Panc1 (cell line): ENCODE measurements around the gene SORD. TPM values are rescaled to one million over a fixed set of nuclear protein-coding genes. Genes with fewer than 3 reads are reported as not detected.

ENCODE experiments used
- ATAC-seq: fragments of 200-7000 bp; cut with Tn5 transposase; 2 replicates; pipeline ENCODE4 v1.9.1; 2020; ENCODE audit warnings: mild to moderate bottlenecking, moderate library complexity
- BruUV-seq: library from RNA; stranded (reverse); fragments of 400-500 nt; replicated peaks from 2 replicates; lab custom pipeline; 2021; lab: Mats Ljungman, UMichigan
- CTCF ChIA-PET: fragments of 300-600 bp; sonication (Branson Sonifier 250); formaldehyde crosslinking; loops from one replicate; lab custom pipeline; 2022; ENCODE audit warnings: antibody characterized with exemption; lab: Charles Lee
- POLR2A ChIA-PET: fragments of 300-600 bp; sonication (Branson Sonifier 250); formaldehyde crosslinking; loops from one replicate; lab custom pipeline; 2022; ENCODE audit warnings: antibody characterized with exemption; lab: Charles Lee
- DNase-seq: peaks from one replicate; pipeline ENCODE4 v3.0.0-alpha.2; 2010; ENCODE audit warnings: low read depth, low spot score
- H3K27ac ChIP-seq: 2 replicates; pipeline ENCODE4 v1.5.1; 2011; ENCODE audit warnings: mild to moderate bottlenecking, low read length, inconsistent platforms
- H3K27me3 ChIP-seq: fragments of 200-500 bp; sonication (Bioruptor generic); 2 replicates; pipeline ENCODE4 v1.6.0; 2014; ENCODE audit warnings: low read length, inconsistent platforms; ENCODE audit not compliant: control insufficient read depth, insufficient read depth
- H3K36me3 ChIP-seq: fragments of 200-500 bp; sonication (Bioruptor generic); 2 replicates; pipeline ENCODE4 v1.5.1; 2014; ENCODE audit warnings: inconsistent platforms, mild to moderate bottlenecking, low read length, moderate library complexity; ENCODE audit not compliant: control insufficient read depth, insufficient read depth
- H3K4me1 ChIP-seq: 2 replicates; pipeline ENCODE4 v1.5.1; 2011; ENCODE audit warnings: inconsistent platforms, mild to moderate bottlenecking, low read length, moderate library complexity; ENCODE audit not compliant: control insufficient read depth, insufficient read depth
- H3K4me3 ChIP-seq, 2 experiments: 2 replicates each; pipeline ENCODE4 v1.5.1; 2011 to 2012; ENCODE audit warnings: low read depth in 2 of 2, low read length in 2 of 2, mild to moderate bottlenecking in 2 of 2, inconsistent platforms in 1 of 2, moderate library complexity in 1 of 2
- H3K9me3 ChIP-seq: fragments of 200-500 bp; sonication (Bioruptor generic); 2 replicates; pipeline ENCODE4 v1.5.1; 2014; ENCODE audit warnings: low read depth, mild to moderate bottlenecking, inconsistent platforms, low read length, moderate library complexity; ENCODE audit not compliant: control insufficient read depth, insufficient read depth
- CTCF ChIP-seq: fragments of 450-650 bp; IDR thresholded peaks from 2 replicates; pipeline ENCODE4 v1.5.1; 2017; ENCODE audit warnings: mild to moderate bottlenecking
- POLR2AphosphoS5 ChIP-seq: IDR thresholded peaks from 2 replicates; pipeline ENCODE4 v1.6.1; 2012; ENCODE audit warnings: mild to moderate bottlenecking, low read depth, low read length, moderate library complexity
- REST ChIP-seq, 2 experiments: IDR thresholded peaks; 2 replicates each; pipeline ENCODE4 v1.6.1; 2011 to 2012; ENCODE audit warnings: low read depth in 2 of 2, control low read depth in 1 of 2, low read length in 1 of 2, mild to moderate bottlenecking in 1 of 2, moderate library complexity in 1 of 2; ENCODE audit not compliant: insufficient read depth in 1 of 2
- SIN3A ChIP-seq: IDR thresholded peaks from 2 replicates; pipeline ENCODE4 v1.6.1; 2012; ENCODE audit warnings: low read depth, mild to moderate bottlenecking, low read length, moderate library complexity, borderline replicate concordance; ENCODE audit not compliant: insufficient read depth
- TCF7L2 ChIP-seq: IDR thresholded peaks from 2 replicates; pipeline ENCODE4 v1.6.1; 2011; ENCODE audit warnings: mild to moderate bottlenecking, low read depth, low read length, inconsistent platforms
- in situ Hi-C: cut with HindIII; loops from 2 replicates; pipeline ENCODE4 v1.10.0; 2016; ENCODE audit warnings: low sequenced_read_pairs, low pct_unique_long_range_greater_than_20kb
- intact Hi-C: fragments of 100-400 bp; cut with micrococcal nuclease; formaldehyde crosslinking; loops from one replicate; pipeline ENCODE4 v1.10.0; 2022; ENCODE audit not compliant: unreplicated experiment
- total RNA-seq: library from RNA; stranded (reverse); gene quantifications from one replicate; pipeline ENCODE4 v1.2.1, GENCODE V29; 2021; ENCODE audit not compliant: unreplicated experiment

The SORD gene
- total RNA-seq, 1 experiment from 2014 or later: 34.0 TPM

- intact Hi-C loops: no loop called here
- POLR2A ChIA-PET: interaction anchor here (0.6 kb wide), 1 partner anchor 46 kb away, joined by 3 read pairs; no protein-coding TSS in a partner anchor
Measured at GRCh38 chr15:45122719-45123118, 99.7 kb downstream of the SORD start.

GRCh38 chr15:45123397-45123796 is 100.4 kb downstream of the SORD start:
- POLR2A ChIA-PET: no interaction called here
- no peak for DNase-seq

More at GRCh38 chr15:45122719-45123118, 99.7 kb downstream of the SORD start:
- no peak for TF ChIP-seq SIN3A
- no peak for TF ChIP-seq CTCF
- in situ Hi-C loops: no loop called here
- Histone ChIP-seq H3K27ac (no peak overlapping the region), H3K4me1 (no peaks in the 10 kb centered on the region), H3K27me3 (peaks cover 5% of the 10 kb centered on the region), H3K9me3 (no peaks in the 10 kb centered on the region), H3K36me3 (no peaks in the 10 kb centered on the region), H3K4me3 (no peak overlapping the region)
- no peak for DNase-seq
- CTCF ChIA-PET: no interaction called here
- no peak for ATAC-seq
- no TSS peak for BruUV-seq

More at GRCh38 chr15:45123397-45123796, 100.4 kb downstream of the SORD start:
- Histone ChIP-seq H3K9me3 (no peaks in the 10 kb centered on the region), H3K27me3 (peaks cover 5% of the 10 kb centered on the region), H3K4me3 (no peak overlapping the region), H3K36me3 (no peaks in the 10 kb centered on the region), H3K27ac (no peak overlapping the region), H3K4me1 (no peaks in the 10 kb centered on the region)
- no peak for ATAC-seq
- CTCF ChIA-PET: no interaction called here
- in situ Hi-C loops: no loop called here
- BruUV-seq: no TSS peak
- intact Hi-C loops: no loop called here
- TF ChIP-seq CTCF: no peak
- no peak for TF ChIP-seq REST (IDR thresholded peaks at IDR 0.05; ENCODE audit: insufficient read depth in 1 of 2, low read depth in 2 of 2, low read length in 1 of 2)
- TF ChIP-seq SIN3A: no peak
- no peak for TF ChIP-seq TCF7L2
- TF ChIP-seq POLR2AphosphoS5: no peak
